ENCODE data around the gene SETD1B. TPM values are rescaled to one million over a fixed set of nuclear protein-coding genes. Genes with fewer than 3 reads are reported as not detected.
"Not testable (repeated sequence)": the region's sequence is repeated elsewhere in the genome, so short reads cannot be mapped to it uniquely, and the experiment has no call there.

SETD1B gene
- 2.3 and 2.6 TPM in 2 replicates for total RNA-seq (2014; rRNA removed; shearing (Covaris generic))

DNA sequence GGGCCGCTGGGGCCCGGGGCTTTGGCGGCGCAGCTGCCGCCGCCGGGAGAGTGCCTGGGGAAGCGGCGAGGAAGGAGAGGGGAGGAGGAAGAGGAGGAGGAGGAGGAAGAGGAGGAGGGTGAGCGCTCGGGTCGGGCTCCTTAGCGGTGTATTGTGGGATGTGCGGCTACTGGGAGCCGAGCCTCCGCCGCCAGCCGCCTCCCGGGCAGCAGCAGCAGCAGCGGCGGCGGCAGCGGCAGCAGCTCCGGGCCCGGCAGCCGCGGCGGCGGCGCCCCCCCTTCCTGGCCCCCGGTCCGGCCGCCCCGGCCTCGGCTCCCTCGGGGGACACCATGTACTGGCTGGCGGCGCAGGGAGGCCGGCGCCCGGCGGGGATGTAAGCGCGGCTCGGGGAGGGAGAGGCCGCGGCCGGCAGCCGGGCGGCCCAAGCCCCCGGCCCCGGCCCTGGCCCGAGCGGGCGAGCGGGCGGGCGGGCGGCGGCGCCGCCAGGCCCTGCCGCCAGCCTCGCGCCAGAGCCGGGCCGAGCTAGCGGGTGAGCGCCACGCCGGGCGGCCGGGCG, at the start of gene SETD1B:
Gene SETD1B (plus strand): TSS at position 149 of the 556 bp plus-strand sequence. CDS start 729 bp downstream, outside the sequence.
- peak; percentile 75 for DNase-seq (ENCODE audit: low read depth)

DNA sequence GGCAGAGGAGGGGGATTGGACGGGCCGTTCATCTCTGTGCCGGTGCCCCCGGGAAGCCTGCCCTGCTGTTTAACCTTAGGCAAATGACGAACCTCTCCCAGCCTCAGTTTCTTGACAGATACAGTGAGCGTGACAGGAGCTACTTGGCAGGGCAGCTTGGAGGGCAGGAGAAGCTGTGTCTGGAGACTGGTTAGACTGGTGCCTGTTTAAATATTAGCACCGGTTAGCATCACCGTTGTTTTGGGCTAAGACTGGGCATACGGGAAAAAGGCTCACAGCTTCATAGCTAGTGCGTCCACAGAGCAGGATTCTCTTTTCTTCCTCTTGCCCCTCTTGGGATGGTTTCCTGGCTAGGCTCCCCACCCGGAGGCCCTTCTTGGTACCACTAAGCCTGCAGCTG, 49.0 kb upstream of the SETD1B start:
- DNase-seq (ENCODE audit: low read depth) = no peak

DNA sequence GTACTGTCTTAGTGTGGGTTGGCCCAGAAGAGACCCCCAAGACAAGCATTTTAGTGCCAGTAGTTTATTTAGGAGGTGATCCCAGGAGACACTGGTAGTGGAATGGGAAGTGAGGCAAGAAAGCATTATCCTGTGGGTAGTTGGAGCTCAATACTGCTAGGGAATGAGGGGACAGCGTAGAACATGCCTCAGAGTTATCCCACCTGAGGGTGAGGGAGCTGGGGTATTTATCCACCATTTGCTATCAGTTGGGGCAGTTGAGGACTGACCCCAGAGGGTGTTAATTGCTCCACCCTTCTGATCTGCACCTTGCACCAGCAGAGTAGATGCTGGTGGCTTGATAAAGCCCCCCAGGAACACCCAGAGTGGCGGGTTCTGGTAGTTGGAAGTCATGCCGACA, 48.2 kb upstream of the SETD1B start:
- DNase-seq (ENCODE audit: low read depth) = no peak

DNA sequence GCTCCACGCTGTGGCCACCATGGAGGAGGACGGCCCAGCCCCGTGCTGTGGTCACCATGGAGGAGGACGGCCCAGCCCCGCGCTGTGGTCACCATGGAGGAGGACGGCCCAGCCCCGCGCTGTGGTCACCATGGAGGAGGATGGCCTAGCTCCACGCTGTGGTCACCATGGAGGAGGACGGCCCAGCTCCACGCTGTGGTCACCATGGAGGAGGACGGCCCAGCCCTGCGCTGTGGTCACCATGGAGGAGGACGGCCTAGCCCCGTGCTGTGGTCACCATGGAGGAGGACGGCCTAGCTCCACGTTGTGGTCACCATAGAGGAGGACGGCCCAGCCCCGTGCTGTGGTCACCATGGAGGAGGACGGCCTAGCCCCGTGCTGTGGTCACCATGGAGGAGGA, 45.3 kb upstream of the SETD1B start:
- not testable (repeated sequence) for DNase-seq (ENCODE audit: low read depth)

GRCh38 chr12:121762269-121762668, 41.5 kb upstream of the SETD1B start:
- DNase-seq (ENCODE audit: low read depth) = no peak

DNA sequence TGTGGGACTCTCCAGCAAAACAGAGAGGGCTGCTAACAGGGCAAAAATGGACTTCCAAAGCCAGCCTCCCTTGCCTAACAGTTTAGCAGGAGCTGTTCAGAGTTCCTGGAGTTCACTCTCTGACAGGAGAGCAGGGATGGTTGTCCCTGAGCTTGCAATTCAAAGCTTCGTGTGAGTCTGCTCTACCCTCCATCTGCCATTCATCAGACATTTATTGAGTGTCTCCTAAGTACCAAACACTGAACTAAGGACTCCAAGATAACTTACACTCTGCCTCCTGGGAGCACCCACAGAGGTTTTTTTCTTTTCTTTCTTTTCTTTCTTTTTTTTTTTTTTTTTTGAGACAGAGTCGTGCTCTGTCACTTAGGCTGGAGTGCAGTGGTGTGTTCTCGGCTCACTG, 39.0 kb upstream of the SETD1B start:
- DNase-seq (ENCODE audit: low read depth) = no peak

DNA sequence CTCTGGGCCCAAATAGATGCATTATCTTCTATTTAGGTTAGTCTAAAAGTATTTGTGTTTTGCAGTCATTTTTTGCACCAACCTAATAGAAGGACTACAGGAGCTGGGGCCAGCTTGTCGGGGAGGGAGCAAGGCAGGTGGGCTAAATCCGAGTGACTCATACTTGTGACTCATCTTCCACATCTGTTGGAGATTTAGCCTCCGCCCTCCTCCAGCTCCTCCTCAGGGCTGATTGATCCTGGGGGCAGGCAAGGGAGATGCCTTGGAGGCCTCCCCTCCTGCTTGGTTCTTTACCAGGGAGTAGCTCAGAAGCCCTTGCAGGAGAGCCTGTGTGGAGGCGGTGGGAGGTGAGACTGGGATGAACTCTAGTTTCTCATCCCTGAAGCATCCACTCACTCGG, 38.2 kb upstream of the SETD1B start:
- DNase-seq (ENCODE audit: low read depth) = peak; percentile 91

DNA sequence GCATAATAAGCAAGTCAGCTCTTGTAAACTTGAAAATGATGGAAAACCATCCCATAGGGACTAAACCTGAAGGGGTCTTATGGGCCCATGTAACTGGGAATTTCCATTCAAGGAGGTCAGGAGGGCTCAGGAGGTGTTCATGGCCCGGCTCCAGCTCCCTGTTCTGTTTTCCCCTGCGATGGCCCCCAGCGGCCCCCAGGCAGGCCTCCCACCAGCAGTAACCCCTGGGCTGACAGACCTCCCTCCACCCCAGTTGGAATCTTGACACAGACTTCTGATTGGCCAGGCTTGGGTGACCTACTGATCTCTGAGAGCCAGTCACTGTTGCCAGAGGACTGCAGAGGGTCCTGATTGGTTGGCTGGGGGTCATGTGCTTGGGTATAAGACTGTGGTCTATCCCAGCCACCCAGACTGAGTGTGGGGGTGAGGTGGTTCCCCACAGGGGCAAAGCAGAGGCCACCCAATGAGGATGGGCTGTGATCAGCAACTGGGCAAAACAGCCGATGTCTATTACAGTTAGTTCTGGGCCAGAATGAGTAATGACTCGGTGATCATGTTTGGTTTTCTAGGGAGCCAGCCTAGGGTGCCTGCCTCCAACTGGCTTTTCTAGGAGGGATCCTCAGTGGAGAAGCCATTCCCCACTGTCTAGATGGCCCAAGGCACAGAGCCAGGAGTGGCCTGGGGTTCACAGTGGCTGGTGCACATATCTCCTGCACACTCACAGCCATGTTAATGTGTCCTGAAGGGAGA, 37.3 kb upstream of the SETD1B start:
- no peak for DNase-seq (ENCODE audit: low read depth)

- DNase-seq (ENCODE audit: low read depth) = peak; percentile 77
Observed at GRCh38 chr12:121767525-121768016, 36.2 kb upstream of the SETD1B start.

DNA sequence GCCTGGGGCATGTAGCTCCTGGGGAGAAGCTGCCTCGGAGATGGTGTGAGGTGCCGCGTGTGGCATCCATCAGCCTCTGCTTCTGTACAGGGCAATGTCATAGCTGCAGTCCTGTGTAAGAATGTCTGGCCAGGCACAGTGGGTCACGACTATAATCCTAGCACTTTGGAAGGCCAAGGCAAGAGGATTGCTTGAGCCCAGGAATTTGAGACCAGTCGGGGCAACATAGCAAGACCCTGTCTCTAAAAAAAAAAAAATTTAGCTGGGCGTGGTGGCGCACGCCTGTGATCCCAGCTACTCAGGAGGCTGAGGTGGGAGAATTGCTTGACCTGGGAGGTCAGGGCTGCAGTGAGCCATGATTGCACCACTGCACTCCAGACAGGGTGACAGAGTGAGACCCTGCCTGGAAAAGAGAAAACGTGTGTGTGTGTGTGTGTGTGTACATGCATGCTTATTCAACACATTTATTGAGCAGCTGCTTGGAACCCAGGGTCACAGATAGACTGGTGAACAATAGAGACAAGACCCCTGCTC, 34.4 kb upstream of the SETD1B start:
- DNase-seq (ENCODE audit: low read depth) = no peak

- no peak for DNase-seq (ENCODE audit: low read depth)
Observed at GRCh38 chr12:121769831-121770301, 33.9 kb upstream of the SETD1B start.

DNA sequence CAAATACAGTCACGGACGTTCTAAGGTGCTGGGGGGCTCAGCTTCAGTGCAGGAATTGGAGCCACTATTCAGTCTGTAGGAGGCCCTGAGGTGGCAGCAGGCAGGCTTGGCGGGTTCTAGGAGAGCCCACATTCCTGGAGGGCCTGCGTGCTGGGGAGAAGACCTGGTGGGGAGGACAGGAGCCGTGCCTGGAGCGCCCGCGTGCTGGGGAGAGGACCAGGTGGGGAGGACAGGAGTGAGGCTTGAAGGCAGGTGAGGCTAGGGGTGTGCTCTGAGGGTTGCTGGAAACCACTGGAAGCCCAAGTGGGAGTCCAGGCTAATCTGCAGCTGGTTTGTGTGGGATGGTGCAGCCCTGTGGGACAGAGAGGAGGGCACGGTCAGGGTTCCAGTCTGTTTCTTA, 33.4 kb upstream of the SETD1B start:
- no peak for DNase-seq (ENCODE audit: low read depth)

GRCh38 chr12:121770813-121771625, 32.8 kb upstream of the SETD1B start:
- no peak for DNase-seq (ENCODE audit: low read depth)

GRCh38 chr12:121773011-121773777, 30.6 kb upstream of the SETD1B start:
- DNase-seq (ENCODE audit: low read depth) = peak; percentile 83

- no peak for DNase-seq (ENCODE audit: low read depth)
Observed at GRCh38 chr12:121774968-121775474, 28.8 kb upstream of the SETD1B start.

- DNase-seq (ENCODE audit: low read depth) = no peak
Observed at GRCh38 chr12:121775501-121775900, 28.3 kb upstream of the SETD1B start.

DNA sequence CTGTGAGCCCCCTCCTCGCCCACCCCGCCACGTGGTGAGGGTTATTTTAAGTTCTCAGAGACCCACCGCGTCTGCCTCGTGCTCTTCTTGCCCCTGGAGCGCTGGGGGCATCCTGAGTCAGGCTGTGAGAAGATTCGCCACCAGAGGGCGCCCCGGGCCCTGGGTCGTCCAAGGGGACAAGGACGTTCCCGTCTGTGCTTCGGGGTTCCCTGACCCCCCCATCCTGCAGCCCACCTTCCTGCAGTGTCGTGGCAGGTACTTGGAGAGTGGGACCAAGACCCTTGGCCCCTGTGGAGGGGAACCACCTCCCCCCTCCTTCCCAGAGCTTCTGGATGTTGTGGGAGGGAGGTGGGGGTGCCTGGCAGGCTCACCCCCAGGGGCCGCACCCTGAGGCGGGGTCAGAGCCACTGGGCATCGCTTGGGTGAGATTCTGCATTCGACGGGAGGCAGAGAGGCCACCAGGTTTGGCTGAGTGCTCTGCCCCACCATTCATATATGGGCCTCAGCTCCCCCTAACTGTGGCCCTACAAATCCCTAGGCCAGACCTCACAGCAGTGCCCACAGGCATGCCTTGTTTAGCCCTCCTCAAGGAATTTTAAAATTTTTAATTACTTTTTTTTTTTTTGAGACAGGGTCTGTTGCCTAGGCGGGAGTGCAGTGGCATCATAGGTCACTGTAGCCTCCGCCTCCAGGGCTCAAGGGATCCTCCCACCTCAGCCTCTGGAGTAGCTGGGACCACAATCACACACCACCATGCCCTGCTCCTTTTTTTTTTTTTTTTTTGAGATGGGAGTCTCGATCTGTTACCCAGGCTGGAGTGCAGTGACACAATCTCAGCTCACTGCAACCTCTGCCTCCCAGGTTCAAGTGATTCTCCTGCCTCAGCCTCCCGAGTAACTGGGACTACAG, 27.4 kb upstream of the SETD1B start:
- peak; percentile 79 for DNase-seq (ENCODE audit: low read depth)

DNA sequence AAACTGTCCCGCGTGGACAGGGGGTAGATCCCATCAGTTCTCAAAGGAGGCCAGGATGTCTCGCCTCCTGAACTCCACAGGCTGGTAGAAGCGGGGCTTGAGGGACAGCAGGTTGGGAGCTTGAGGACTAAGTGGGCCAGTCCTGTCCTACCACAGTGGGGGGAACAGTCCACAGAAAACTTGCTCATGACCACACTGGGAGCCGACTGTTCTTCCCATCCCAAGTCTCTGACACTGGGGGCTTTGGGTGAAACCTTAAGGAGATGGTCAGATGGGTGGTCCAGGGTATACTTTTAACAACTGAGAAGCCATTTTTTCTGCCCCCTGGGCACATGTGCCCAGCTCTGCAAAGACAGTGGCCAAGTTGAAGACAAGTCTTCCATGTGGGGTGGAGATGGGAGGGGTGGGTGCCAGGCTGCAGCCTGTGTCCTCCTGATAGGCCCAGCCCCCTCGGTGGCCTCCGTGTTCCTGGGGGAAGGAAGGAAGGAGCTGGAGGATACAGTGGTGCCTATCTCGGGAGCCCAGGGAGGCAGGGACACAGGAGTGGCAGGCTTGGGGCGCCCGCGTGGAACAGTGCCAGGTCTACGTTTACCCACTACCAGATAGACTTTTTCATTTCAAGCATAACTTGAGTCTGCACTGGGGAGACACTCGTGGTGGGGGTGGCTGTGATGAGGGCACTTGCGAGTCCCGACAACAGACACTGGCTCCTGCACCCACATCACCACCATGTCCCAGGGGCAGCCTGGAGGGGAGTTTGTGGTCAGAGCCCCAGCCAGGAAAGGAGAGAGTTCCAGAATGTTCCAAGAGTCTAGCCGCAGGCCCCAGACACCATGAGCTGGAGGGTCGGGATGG, 25.0 kb upstream of the SETD1B start:
- DNase-seq (ENCODE audit: low read depth) = no peak

- DNase-seq (ENCODE audit: low read depth) = no peak
Observed at GRCh38 chr12:121779422-121779895, 24.4 kb upstream of the SETD1B start.
